HEK293 (cell line): ENCODE measurements around the gene MAD2L2.
A peak's percentile ranks its signal among the peaks of the same experiment; 100 is the strongest.

Experiments
- BCL11A ChIP-seq: fragments of 450-650 bp; formaldehyde crosslinking; IDR thresholded peaks from 2 replicates; pipeline ENCODE4 v1.5.1; 2016; ENCODE audit warnings: low read depth, missing biosample characterization, missing genetic modification characterization
- KLF17 ChIP-seq: fragments of 450-650 bp; formaldehyde crosslinking; IDR thresholded peaks from 2 replicates; pipeline ENCODE4 v1.5.1; 2016; ENCODE audit warnings: missing biosample characterization, missing genetic modification characterization
- PRDM1 ChIP-seq: fragments of 450-650 bp; formaldehyde crosslinking; IDR thresholded peaks from 2 replicates; pipeline ENCODE4; 2016; ENCODE audit warnings: missing biosample characterization, missing genetic modification characterization
- REST ChIP-seq: fragments of 450-650 bp; formaldehyde crosslinking; IDR thresholded peaks from 2 replicates; pipeline ENCODE4 v1.5.1; 2016; ENCODE audit warnings: missing biosample characterization, missing genetic modification characterization
- SCRT2 ChIP-seq: fragments of 450-650 bp; formaldehyde crosslinking; IDR thresholded peaks from 2 replicates; pipeline ENCODE4 v1.5.1; 2016; ENCODE audit warnings: missing biosample characterization, missing genetic modification characterization
- TSHZ1 ChIP-seq: fragments of 450-650 bp; formaldehyde crosslinking; IDR thresholded peaks from 2 replicates; pipeline ENCODE4 v1.5.1; 2016; ENCODE audit warnings: missing biosample characterization, missing genetic modification characterization, borderline replicate concordance
- ZBTB44 ChIP-seq: fragments of 450-650 bp; IDR thresholded peaks from 2 replicates; pipeline ENCODE4 v1.5.1; 2018; ENCODE audit warnings: missing biosample characterization, mild to moderate bottlenecking, missing genetic modification characterization
- ZBTB48 ChIP-seq: fragments of 450-650 bp; formaldehyde crosslinking; IDR thresholded peaks from 2 replicates; pipeline ENCODE4 v1.5.1; 2016; ENCODE audit warnings: missing biosample characterization, missing genetic modification characterization
- ZIC2 ChIP-seq: fragments of 450-650 bp; formaldehyde crosslinking; IDR thresholded peaks from 2 replicates; pipeline ENCODE4 v1.5.1; 2016; ENCODE audit warnings: missing biosample characterization, missing genetic modification characterization
- ZNF114 ChIP-seq: fragments of 450-650 bp; formaldehyde crosslinking; IDR thresholded peaks from 2 replicates; pipeline ENCODE4 v1.5.0; 2017; ENCODE audit warnings: missing biosample characterization, missing genetic modification characterization
- ZNF146 ChIP-seq: fragments of 450-650 bp; formaldehyde crosslinking; IDR thresholded peaks from 2 replicates; pipeline ENCODE4 v1.5.1; 2016; ENCODE audit warnings: missing biosample characterization, missing genetic modification characterization
- ZNF23 ChIP-seq: fragments of 450-650 bp; formaldehyde crosslinking; IDR thresholded peaks from 2 replicates; pipeline ENCODE4 v1.5.1; 2016; ENCODE audit warnings: missing biosample characterization, missing genetic modification characterization, borderline replicate concordance
- ZNF302 ChIP-seq: fragments of 450-650 bp; formaldehyde crosslinking; IDR thresholded peaks from 2 replicates; pipeline ENCODE4 v1.5.1; 2016; ENCODE audit warnings: missing biosample characterization, missing genetic modification characterization, low read depth
- ZNF37A ChIP-seq: fragments of 450-650 bp; IDR thresholded peaks from 2 replicates; pipeline ENCODE4 v1.5.1; 2018; ENCODE audit warnings: missing biosample characterization, missing genetic modification characterization
- ZNF423 ChIP-seq: fragments of 450-650 bp; formaldehyde crosslinking; IDR thresholded peaks from 2 replicates; pipeline ENCODE4 v1.5.1; 2016; ENCODE audit warnings: missing biosample characterization, missing genetic modification characterization
- ZNF488 ChIP-seq: fragments of 450-650 bp; formaldehyde crosslinking; IDR thresholded peaks from 2 replicates; pipeline ENCODE4 v1.5.1; 2016; ENCODE audit warnings: missing biosample characterization, missing genetic modification characterization
- ZNF510 ChIP-seq: fragments of 450-650 bp; formaldehyde crosslinking; IDR thresholded peaks from 2 replicates; pipeline ENCODE4 v1.5.1; 2018; ENCODE audit warnings: mild to moderate bottlenecking, missing genetic modification characterization, missing biosample characterization; ENCODE audit not compliant: insufficient replicate concordance
- ZNF626 ChIP-seq: fragments of 450-650 bp; sonication (Bioruptor Pico); formaldehyde crosslinking; IDR thresholded peaks from 2 replicates; pipeline ENCODE4 v1.5.1; 2018; ENCODE audit warnings: missing biosample characterization, missing genetic modification characterization, inconsistent platforms
- ZNF768 ChIP-seq: fragments of 450-650 bp; formaldehyde crosslinking; IDR thresholded peaks from 2 replicates; pipeline ENCODE4 v1.5.1; 2018; ENCODE audit warnings: missing biosample characterization, mild to moderate bottlenecking, missing genetic modification characterization
- ZNF776 ChIP-seq: fragments of 450-650 bp; formaldehyde crosslinking; IDR thresholded peaks from 2 replicates; pipeline ENCODE4 v1.5.0; 2017; ENCODE audit warnings: missing biosample characterization, missing genetic modification characterization, borderline replicate concordance
- ZSCAN23 ChIP-seq: fragments of 450-650 bp; formaldehyde crosslinking; IDR thresholded peaks from 2 replicates; pipeline ENCODE4 v1.5.1; 2016; ENCODE audit warnings: missing biosample characterization, missing genetic modification characterization
- ZSCAN5A ChIP-seq: fragments of 450-650 bp; formaldehyde crosslinking; IDR thresholded peaks from 2 replicates; pipeline ENCODE4 v1.5.1; 2016; ENCODE audit warnings: missing biosample characterization, missing genetic modification characterization
- TF ChIP-seq, protein P1 (sequence below): fragments of 450-650 bp; formaldehyde crosslinking; IDR thresholded peaks from 2 replicates; pipeline ENCODE4 v1.5.1; 2017; ENCODE audit warnings: missing biosample characterization, missing genetic modification characterization

MAD2L2 gene

GRCh38 chr1:11680270-11681070, 478 bp downstream of the MAD2L2 start (continued):
- TF ChIP-seq ZNF146 (peak; percentile 45; the same call in 1 of the 2 replicates), ZNF626 (tag by site-specific recombination) (no peak), ZNF302 (tag by site-specific recombination) (no peak), ZBTB48 (peak; percentile 27; the same call in 1 of the 2 replicates), KLF17 (tag by site-specific recombination) (peak; percentile 12), ZNF37A (tag by site-specific recombination) (no peak), PRDM1 (tag by site-specific recombination) (no peak), ZNF23 (tag by site-specific recombination) (no peak), REST (tag by site-specific recombination) (no peak), ZNF776 (no peak), ZIC2 (tag by site-specific recombination) (peak; percentile 88), ZSCAN23 (no peak), ZBTB44 (tag by site-specific recombination) (no peak), ZNF768 (no peak), ZNF510 (tag by site-specific recombination) (no peak), BCL11A (tag by site-specific recombination) (no peak), ZNF423 (no peak), TSHZ1 (tag by site-specific recombination) (no peak), ZNF488 (no peak), SCRT2 (tag by site-specific recombination) (no peak), ZNF114 (no peak), ZSCAN5A (tag by site-specific recombination) (peak; percentile 11; the same call in 1 of the 2 replicates)
- TF ChIP-seq, protein P1, sequence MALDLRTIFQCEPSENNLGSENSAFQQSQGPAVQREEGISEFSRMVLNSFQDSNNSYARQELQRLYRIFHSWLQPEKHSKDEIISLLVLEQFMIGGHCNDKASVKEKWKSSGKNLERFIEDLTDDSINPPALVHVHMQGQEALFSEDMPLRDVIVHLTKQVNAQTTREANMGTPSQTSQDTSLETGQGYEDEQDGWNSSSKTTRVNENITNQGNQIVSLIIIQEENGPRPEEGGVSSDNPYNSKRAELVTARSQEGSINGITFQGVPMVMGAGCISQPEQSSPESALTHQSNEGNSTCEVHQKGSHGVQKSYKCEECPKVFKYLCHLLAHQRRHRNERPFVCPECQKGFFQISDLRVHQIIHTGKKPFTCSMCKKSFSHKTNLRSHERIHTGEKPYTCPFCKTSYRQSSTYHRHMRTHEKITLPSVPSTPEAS = 0 out of 2 replicates have a peak, but pooled peaks have one; percentile 14
